HG02885 (cell line): ENCODE data around the gene NEMF.
"Not testable (repeated sequence)": the region's sequence is repeated elsewhere in the genome, so short reads cannot be mapped to it uniquely, and the experiment has no call there.

ENCODE experiments used
- ATAC-seq: cut with Tn5 transposase; IDR thresholded peaks from one replicate; pipeline ENCODE4 v1.9.1; 2021; ENCODE audit warnings: mild to moderate bottlenecking; ENCODE audit not compliant: unreplicated experiment, poor library complexity

The NEMF gene

GRCh38 chr14:49880267-49881064, 27.9 kb upstream of the NEMF start:
- ATAC-seq: no peak

- ATAC-seq: peak; percentile 90
Observed at GRCh38 chr14:49879646-49880204, 27.1 kb upstream of the NEMF start.

DNA sequence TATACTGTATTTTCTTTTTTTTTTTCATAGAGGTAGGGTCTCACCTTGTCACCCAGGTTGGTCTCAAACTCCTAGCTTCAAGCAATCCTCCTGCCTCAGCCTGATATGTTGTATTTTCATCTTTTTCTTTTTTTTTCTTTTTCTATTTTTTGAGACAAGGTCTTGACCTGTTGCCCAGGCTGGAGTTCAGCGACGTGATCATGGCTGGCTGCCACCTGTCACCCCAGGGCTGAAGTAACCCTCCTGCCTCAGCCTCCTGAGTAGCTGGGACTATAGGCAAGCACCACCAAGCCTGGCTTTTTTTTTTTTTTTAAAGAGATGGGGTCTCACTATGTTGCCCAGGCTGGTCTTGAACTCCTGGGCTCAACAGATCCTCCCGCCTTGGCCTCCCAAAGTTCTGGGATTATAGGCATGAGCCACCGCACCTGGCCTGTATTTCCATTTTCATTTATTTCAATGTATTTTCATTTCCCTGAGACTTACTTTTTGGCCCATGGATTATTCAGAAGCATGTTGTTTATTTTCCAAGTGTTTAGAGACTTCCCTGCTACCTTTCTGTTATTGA, 24.1 kb upstream of the NEMF start:
- no peak for ATAC-seq

DNA sequence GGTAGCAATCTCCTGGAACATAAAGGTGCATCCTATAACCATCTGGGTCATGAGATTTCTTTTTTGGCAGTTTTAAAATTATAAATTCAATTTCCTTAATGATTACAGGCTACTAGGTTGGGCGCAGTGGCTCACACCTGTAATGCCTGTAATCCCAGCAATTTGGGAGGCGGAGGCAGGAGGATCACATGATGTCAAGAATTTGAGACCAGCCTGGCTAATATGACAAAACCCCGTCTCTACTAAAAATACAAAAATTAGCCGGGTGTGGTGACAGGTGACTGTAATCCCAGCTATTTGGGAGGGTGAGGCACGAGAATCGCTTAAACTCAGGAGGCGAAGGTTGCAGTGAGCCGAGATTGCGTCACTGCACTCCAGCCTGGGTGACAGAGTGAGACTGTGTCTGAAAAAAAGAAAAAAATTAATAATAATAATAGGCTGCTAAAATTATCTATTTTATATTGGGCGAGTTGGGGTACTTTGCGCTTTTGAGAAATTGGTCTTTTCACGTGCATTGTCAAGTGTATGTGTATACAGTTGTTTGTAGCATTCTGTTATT, 23.1 kb upstream of the NEMF start:
- ATAC-seq: no peak

- ATAC-seq: not testable (repeated sequence)
Observed at GRCh38 chr14:49873548-49873947, 21.0 kb upstream of the NEMF start.

DNA sequence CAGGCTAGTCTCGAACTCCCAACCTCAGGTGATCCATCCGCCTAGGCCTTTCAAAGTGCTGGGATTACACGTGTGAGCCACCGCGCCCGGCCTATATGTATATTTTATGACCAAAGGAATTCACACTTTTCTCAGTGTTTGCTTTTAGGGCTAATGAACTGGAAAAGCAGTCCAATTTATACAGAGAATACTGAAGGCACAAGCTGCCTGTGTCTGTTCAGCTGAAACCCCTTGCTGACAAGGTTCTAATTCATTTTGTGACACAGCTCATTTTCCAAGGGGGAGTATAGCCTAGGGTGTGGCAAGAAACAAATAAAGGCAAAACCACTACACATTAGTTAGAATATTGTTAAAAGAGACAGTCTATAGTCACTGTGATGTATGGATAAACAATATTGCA, 18.3 kb upstream of the NEMF start:
- no peak for ATAC-seq

- ATAC-seq: no peak
Observed at GRCh38 chr14:49868720-49869114, 16.1 kb upstream of the NEMF start.

DNA sequence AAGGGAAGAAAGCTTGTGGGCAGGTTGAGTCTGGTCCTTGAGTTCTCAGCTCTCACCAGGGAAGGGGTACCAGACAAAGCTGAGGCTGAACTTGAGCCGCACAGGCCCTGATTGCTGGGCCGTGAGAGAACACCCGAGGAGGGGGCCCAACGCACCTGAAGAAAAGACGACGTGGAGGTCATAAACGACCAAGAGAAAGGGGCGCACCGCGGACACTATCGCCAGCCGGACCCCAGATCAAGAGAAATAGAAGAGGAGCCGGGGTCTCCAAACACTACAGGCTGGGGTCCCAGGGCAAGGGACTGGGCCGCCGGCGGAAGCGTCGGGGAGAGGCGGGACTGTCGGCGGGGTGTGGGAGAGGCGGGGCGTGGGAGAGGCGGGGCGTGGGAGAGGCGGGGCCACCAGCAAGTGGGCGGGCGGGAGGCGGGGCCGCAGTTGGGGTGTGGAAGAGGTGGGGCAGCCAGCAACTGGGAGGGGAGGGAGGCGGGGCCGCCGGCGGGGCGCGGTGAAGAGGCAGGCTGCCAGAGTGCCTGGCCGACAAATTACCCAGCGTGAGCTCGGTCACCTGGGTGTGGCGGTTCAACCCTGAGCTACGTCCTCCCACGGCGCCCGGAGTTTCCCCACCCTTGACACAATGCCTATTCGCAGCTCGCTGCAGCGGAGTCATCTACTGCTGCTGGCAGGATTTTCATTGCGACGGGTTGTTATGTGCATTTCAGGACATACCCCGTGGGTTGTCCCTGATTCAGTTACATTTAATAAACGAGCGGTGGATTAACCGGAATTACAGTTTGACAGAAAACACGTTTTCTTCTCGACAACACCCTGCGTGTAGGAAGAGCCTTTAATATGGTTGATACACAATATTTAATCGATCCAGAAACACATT, 15.5 kb upstream of the NEMF start:
- peak; percentile 86 for ATAC-seq

DNA sequence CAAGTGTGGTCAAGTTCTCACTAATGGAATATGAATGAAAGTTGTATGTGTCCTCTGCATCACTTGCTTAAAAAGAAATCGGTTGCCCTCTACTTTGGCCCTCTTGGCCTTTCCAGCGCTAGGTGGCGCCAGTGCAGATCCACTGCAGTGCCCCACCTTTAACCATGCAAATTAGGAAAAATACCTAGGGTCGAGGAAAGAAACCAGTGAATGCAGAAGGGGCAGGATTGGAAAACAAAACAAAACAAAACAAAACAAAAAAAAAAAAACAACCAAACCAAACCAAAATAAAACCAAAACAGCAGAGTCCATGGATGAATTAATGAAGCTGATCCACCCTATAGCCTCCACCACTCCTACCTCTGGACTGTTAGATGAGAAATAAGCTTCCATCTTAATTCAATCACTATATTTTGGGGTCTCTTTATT, 12.9 kb upstream of the NEMF start:
- no peak for ATAC-seq

GRCh38 chr14:49863487-49864281, 11.1 kb upstream of the NEMF start:
- ATAC-seq: no peak

DNA sequence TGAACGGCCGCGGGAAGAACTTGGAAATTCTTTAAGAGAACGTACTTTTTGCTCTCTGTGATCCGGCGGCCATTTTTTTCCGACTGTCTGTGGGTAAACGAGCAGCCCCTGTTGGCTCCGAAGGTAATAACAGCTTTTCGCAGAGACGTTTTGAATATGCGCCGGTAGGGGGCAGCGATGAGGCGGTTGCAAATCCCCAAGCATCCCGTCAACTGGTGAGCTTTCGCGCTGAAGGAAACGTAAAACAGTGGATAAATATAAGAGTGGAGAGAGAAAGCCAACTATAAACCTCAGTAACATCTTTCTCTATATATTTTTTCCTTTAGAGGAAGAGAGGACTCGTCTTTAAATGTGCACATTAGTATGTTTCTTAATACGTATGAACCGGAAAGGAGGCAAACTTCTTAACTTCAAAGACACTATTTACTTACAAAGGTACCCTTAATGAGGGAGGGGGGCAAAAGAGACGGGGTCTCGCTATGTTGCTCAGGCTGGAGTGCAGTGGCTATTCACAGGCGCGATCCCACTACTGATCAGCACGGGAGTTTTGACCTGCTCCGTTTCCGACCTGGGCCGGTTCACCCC, 9.6 kb upstream of the NEMF start:
- ATAC-seq: peak; percentile 23

GRCh38 chr14:49861699-49862088, 9.1 kb upstream of the NEMF start:
- ATAC-seq: peak; percentile 16

DNA sequence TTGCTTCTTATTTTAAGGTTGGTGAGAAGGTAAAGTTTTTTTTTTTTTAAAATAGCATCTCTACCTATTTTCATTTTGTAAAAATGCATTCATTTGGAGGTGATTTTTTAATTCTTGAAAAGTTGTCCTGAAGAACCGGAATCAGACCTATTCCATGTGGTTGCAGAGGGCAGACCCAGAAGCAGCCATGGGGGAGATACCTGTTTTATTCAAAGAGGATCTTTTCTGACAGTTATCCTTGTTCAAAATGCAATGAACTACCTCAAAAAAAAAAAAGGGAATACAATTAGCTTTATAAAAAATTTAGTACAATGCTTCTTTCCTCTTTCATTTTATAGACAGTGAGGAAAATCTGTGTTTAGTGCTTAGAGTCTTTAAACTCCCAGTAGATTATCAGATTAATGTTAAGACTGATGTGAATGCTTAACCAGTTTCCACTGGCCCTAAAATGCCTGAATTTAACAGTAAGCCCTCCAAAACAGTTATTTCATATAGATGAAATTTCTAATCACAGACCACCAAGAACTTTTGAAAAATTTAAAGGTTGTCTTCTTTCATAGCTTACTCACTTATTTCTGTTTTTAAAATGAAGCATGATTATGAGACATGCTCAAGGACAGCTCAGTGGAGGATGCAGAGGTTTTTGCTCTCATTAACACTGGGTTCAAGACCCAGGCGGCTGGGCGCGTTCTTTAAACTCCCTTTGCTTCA, 8.6 kb upstream of the NEMF start:
- no peak for ATAC-seq

GRCh38 chr14:49858383-49858782, 5.8 kb upstream of the NEMF start:
- no peak for ATAC-seq

- ATAC-seq: no peak
Observed at GRCh38 chr14:49857427-49858003, 4.9 kb upstream of the NEMF start.

- no peak for ATAC-seq
Observed at GRCh38 chr14:49853572-49854375, 1.2 kb upstream of the NEMF start.

GRCh38 chr14:49853158-49853477, 530 bp upstream of the NEMF start:
- ATAC-seq: peak; percentile 13

GRCh38 chr14:49851813-49852212, 775 bp downstream of the NEMF start:
- ATAC-seq: no peak
